ENCODE data around the gene CHST8. TPM values are rescaled to one million over a fixed set of nuclear protein-coding genes. Genes with fewer than 3 reads are reported as not detected.

Gene CHST8
- total and polyA plus RNA-seq, 2 of the 13 experiments (the other 11 are each of a cell fraction or from before 2014, with no cell fraction given): not detected

GRCh38 chr19:33780746-33781145, 159.0 kb downstream of the CHST8 start:
- H4K20me1 ChIP-seq (ENCODE audit: insufficient read depth, low read length): no peaks in the 10 kb centered on the region
- no TSS peak for BruUV-seq (replicated peaks)
- no peak overlapping the region for H3K9ac ChIP-seq (ENCODE audit: insufficient read depth, low read depth, low read length)
- no peak overlapping the region for H3K4me2 ChIP-seq (ENCODE audit: low read depth, low read length)
- H3K4me1 ChIP-seq (ENCODE audit: insufficient read depth, low read length): peaks cover 7% of the 10 kb centered on the region
- WGBS (ENCODE audit: low lambda C conversion rate): 18% methylated on average over 7 of the region's 12 CpGs
- no peak overlapping the region for H2AFZ ChIP-seq (ENCODE audit: low read length)
- no peak for DNase-seq (ENCODE audit: low spot score)
- no peak for ATAC-seq
- ChIA-PET POLR2A (no interaction called here), CTCF (ENCODE audit: low intra/inter-chr PET ratio, low total read pairs) (no interaction called here)
- intact Hi-C loops (cut with micrococcal nuclease; ENCODE audit: unreplicated experiment) (no loop called here), in situ Hi-C loops (cut with HindIII; ENCODE audit: extremely low pct_ligation_motif_present, low pct_unique_long_range_greater_than_20kb) (no loop called here)
- H3K36me3 ChIP-seq (replicated peaks in 1 of 2; ENCODE audit: control insufficient read depth in 1 of 2, insufficient read depth in 2 of 2, low read length in 2 of 2): no peaks in the 10 kb centered on the region
- no peaks in the 10 kb centered on the region for H3K79me2 ChIP-seq (ENCODE audit: insufficient read depth, low read length)
- no peaks in the 10 kb centered on the region for H3K9me3 ChIP-seq (ENCODE audit: low read length)
- H3K27ac ChIP-seq (ENCODE audit: extremely low read length, insufficient read depth, low read length): no peak overlapping the region
- FAIRE-seq: no peak
- H3K27me3 ChIP-seq (ENCODE audit: control insufficient read depth in 1 of 2, insufficient read depth in 2 of 2, low read length in 2 of 2): peaks cover 10 to 69% of the 10 kb centered on the region in 2 experiments
- no peak overlapping the region for H3K4me3 ChIP-seq (replicated peaks in 1 of 3; ENCODE audit: insufficient read depth in 1 of 3, low read depth in 2 of 3, low read length in 3 of 3)
- TF ChIP-seq TFAP4 (IDR thresholded peaks at IDR 0.05; ENCODE audit: borderline replicate concordance, low read depth) (no peak), ZNF547 (CRISPR knock-in tag; IDR thresholded peaks at IDR 0.05) (no peak), HNF4G (IDR thresholded peaks at IDR 0.05; ENCODE audit: borderline replicate concordance, low read depth, low read length) (no peak), HNF4G (CRISPR knock-in tag; IDR thresholded peaks at IDR 0.05; ENCODE audit: borderline replicate concordance, low read depth) (no peak), ATF7 (IDR thresholded peaks at IDR 0.05) (no peak), ATF7 (CRISPR knock-in tag; IDR thresholded peaks at IDR 0.05) (no peak), ZNF230 (CRISPR knock-in tag; IDR thresholded peaks at IDR 0.05) (no peak), KMT2B (CRISPR knock-in tag; IDR thresholded peaks at IDR 0.05) (no peak), WIZ (CRISPR knock-in tag; IDR thresholded peaks at IDR 0.05) (no peak), REXO4 (CRISPR knock-in tag; IDR thresholded peaks at IDR 0.05; ENCODE audit: borderline replicate concordance) (no peak), ZNF703 (CRISPR knock-in tag; IDR thresholded peaks at IDR 0.05; ENCODE audit: borderline replicate concordance) (no peak), ZNF891 (CRISPR knock-in tag; IDR thresholded peaks at IDR 0.05) (no peak), ZNF652 (CRISPR knock-in tag; IDR thresholded peaks at IDR 0.05; ENCODE audit: borderline replicate concordance, low read depth) (no peak)
- TF ChIP-seq, protein P1, sequence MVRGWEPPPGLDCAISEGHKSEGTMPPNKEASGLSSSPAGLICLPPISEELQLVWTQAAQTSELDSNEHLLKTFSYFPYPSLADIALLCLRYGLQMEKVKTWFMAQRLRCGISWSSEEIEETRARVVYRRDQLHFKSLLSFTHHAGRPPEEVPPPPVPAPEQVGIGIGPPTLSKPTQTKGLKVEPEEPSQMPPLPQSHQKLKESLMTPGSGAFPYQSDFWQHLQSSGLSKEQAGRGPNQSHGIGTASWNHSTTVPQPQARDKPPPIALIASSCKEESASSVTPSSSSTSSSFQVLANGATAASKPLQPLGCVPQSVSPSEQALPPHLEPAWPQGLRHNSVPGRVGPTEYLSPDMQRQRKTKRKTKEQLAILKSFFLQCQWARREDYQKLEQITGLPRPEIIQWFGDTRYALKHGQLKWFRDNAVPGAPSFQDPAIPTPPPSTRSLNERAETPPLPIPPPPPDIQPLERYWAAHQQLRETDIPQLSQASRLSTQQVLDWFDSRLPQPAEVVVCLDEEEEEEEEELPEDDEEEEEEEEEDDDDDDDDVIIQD (CRISPR knock-in tag; IDR thresholded peaks at IDR 0.05; ENCODE audit: low read depth): no peak
- TF ChIP-seq, protein P2, sequence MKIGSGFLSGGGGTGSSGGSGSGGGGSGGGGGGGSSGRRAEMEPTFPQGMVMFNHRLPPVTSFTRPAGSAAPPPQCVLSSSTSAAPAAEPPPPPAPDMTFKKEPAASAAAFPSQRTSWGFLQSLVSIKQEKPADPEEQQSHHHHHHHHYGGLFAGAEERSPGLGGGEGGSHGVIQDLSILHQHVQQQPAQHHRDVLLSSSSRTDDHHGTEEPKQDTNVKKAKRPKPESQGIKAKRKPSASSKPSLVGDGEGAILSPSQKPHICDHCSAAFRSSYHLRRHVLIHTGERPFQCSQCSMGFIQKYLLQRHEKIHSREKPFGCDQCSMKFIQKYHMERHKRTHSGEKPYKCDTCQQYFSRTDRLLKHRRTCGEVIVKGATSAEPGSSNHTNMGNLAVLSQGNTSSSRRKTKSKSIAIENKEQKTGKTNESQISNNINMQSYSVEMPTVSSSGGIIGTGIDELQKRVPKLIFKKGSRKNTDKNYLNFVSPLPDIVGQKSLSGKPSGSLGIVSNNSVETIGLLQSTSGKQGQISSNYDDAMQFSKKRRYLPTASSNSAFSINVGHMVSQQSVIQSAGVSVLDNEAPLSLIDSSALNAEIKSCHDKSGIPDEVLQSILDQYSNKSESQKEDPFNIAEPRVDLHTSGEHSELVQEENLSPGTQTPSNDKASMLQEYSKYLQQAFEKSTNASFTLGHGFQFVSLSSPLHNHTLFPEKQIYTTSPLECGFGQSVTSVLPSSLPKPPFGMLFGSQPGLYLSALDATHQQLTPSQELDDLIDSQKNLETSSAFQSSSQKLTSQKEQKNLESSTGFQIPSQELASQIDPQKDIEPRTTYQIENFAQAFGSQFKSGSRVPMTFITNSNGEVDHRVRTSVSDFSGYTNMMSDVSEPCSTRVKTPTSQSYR (CRISPR knock-in tag; IDR thresholded peaks at IDR 0.05; ENCODE audit: borderline replicate concordance): no peak
- TF ChIP-seq, protein P3, sequence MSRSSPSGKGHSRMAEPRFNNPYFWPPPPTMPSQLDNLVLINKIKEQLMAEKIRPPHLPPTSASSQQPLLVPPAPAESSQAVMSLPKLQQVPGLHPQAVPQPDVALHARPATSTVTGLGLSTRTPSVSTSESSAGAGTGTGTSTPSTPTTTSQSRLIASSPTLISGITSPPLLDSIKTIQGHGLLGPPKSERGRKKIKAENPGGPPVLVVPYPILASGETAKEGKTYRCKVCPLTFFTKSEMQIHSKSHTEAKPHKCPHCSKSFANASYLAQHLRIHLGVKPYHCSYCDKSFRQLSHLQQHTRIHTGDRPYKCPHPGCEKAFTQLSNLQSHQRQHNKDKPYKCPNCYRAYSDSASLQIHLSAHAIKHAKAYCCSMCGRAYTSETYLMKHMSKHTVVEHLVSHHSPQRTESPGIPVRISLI (CRISPR knock-in tag; IDR thresholded peaks at IDR 0.05; ENCODE audit: borderline replicate concordance): no peak
- TF ChIP-seq, protein P4, sequence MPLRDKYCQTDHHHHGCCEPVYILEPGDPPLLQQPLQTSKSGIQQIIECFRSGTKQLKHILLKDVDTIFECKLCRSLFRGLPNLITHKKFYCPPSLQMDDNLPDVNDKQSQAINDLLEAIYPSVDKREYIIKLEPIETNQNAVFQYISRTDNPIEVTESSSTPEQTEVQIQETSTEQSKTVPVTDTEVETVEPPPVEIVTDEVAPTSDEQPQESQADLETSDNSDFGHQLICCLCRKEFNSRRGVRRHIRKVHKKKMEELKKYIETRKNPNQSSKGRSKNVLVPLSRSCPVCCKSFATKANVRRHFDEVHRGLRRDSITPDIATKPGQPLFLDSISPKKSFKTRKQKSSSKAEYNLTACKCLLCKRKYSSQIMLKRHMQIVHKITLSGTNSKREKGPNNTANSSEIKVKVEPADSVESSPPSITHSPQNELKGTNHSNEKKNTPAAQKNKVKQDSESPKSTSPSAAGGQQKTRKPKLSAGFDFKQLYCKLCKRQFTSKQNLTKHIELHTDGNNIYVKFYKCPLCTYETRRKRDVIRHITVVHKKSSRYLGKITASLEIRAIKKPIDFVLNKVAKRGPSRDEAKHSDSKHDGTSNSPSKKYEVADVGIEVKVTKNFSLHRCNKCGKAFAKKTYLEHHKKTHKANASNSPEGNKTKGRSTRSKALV (CRISPR knock-in tag; IDR thresholded peaks at IDR 0.05): no peak

All from HepG2 (cell line).